Mucosa of gallbladder (tissue), 1 donor: ENCODE data around the gene EREG. TPM values are rescaled to one million over a fixed set of nuclear protein-coding genes. Genes with fewer than 3 reads are reported as not detected.
"Not testable (repeated sequence)": the region's sequence is repeated elsewhere in the genome, so short reads cannot be mapped to it uniquely, and the experiment has no call there.

Experiments used
- DNase-seq: peaks from one replicate; pipeline ENCODE4 v3.0.0-alpha.2; 2020; ENCODE audit warnings: low spot score
- total RNA-seq: library from RNA; stranded (reverse); gene quantifications from one replicate; pipeline ENCODE4 v1.2.1, GENCODE V29; 2021
- donor health status: DM: no; HTN: no; CAD: no.

The EREG gene, protein sequence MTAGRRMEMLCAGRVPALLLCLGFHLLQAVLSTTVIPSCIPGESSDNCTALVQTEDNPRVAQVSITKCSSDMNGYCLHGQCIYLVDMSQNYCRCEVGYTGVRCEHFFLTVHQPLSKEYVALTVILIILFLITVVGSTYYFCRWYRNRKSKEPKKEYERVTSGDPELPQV
- 5.7 TPM for total RNA-seq

DNA sequence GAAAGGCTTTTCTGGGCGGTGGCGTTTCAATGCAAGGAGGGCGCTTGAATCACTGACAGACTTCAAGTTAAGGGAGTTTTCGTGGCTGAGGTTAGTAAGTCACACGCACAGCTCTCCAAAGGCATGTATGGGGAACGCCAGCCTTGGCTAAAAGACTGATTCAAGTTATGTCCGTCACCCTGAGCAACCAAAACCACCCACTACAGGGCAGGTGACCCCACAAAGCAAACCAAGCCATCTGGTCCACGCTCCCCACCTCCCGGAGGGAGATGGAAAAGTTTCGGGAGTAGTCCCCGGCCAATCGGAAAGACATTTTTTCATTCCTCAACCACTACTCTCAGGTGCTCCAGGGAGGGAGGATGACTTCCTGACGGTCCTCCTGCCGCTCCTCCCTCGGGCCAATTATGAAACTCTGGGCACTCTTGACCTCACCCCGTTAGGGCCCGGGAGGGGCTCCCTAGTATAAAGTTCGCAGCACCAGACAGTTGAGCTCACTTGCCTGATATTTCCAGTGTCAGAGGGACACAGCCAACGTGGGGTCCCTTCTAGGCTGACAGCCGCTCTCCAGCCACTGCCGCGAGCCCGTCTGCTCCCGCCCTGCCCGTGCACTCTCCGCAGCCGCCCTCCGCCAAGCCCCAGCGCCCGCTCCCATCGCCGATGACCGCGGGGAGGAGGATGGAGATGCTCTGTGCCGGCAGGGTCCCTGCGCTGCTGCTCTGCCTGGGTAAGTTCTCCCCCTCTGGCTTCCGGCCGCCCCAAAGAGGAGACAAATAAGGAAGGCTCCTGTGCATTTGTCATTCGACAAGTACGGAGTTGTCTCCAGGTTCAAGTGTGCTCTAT, at the start of gene EREG:
Gene EREG (plus strand): TSS at position 494 of the 840 bp plus-strand sequence. CDS start 164 bp downstream, at position 658.
- DNase-seq, result peak; percentile 18

DNA sequence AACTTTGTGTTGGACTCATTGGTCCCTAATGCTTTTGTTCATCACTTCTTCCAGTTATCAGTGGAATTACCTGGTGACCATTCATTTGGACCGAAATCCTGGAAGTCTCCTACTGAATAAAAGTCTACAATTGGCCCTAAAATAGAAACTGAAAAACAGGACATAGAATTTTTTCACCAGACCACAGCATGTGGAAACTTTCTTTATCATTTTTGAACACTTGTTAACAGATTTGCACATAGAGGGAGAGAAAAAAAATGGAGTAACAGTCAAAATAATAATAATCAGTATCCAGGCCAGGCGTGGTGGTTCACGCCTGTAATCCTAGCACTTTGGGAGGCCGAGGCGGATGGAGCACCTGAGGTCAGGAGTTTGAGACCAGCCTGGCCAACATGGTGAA, 49.6 kb upstream of the EREG start:
- no peak for DNase-seq

DNA sequence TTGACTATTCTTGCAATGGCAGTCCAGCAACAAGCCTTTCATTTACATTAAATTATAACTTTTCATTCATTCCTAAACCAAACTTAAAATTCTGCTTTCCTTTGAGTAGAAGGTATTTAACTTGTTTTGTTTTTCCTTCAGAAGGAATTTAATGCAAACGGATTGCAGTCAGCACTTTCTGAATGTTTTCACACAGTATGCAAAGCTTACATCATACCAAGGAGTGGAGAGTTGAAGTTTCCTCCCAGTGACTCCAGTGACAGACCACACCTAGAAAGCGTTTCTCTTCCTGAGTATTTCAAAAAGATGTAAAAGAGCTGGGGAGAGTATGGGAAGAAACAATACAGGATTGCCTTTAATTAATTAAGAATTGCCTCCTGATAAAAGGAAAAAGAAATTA, 48.5 kb upstream of the EREG start:
- DNase-seq, result no peak

DNA sequence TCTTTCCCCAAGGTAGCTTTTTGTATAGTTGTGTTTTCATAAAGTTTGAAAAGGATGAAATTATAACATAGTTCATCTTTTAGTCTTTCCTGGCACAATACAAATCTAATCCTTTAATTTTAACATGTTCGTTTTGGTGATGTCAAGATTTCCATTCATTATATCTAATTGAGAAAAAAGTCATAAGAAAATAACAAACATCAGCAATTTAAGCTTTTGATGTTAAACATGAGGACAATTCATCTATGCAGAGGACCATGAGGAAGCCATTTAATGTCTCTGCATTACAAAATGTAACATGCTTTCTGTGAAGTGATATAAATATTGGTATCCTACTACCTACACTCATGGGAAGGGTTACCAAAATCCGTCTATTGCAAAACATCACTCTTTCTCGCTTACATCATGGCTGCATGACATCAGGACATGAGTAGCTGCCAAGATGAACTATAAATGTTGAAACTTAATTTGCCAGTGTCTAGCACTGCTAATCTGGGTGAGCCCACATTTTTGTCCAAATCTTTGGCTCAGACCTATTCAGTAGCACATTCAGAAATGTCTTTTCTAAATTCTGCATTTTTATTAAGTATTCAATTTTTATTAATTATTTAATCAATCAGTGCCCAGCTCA, 47.2 kb upstream of the EREG start:
- DNase-seq, result no peak

DNA sequence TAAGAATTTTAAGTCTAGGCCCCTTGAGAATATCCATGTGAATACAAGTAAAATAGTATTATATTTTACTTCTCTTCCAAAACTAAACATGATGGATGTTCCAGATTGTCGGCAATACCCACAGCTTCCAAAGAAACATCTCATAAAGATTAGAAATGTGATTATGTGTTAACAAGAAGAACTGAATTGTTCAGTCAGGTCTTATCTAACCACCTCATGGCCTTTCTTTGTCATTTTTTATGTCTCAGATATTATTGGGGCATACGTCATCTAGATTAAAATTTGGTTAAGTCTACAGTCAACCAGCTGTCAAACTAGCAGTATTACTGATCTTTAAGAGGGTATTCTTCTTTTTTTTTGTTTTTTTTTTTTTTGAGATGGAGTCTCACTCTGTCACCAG, 46.7 kb upstream of the EREG start:
- DNase-seq, result no peak

DNA sequence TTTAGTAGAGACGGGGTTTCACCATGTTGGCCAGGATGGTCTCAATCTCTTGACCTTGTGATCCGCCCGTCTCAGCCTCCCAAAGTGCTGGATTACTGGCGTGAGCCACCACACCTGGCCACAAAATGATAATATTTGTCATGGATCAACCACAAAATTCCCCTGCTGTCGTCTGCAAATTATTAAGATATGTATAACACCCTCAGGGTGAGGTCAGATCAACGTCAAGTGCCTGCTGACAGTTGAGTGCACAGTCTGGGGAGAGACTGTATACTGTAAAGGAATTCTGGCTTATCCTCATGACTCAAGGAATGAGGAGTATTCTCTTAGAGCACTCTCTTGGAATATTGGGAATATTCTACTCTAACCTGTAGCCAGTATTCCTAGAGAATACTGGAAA, 45.5 kb upstream of the EREG start:
- DNase-seq, result no peak

DNA sequence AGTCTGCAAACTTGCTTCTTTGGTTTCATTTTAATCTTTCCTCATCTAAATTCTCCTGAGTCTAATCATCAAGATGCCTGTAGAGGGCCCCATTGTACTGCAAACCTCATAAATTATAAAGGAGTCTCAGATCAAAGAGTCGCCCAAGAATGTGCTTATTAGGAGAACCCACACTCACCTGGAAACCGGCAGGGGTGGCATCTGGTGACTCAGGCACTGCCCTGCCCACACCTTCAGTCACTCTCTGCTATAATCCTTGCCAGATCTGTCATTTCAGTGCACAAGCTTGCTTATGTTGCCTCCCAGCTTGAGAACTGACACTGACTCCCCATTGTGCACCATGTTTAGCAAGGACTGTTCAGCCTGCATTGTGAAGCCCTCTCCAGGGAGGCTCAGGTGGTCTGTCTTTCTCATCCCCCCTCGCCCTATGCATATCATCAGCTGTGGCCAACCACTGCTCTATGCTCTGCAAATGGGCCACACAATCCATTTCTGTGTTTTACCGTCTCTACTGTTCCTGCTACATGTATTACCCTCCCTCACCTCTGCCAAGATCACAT, 44.3 kb upstream of the EREG start:
- DNase-seq, result peak; percentile 57

DNA sequence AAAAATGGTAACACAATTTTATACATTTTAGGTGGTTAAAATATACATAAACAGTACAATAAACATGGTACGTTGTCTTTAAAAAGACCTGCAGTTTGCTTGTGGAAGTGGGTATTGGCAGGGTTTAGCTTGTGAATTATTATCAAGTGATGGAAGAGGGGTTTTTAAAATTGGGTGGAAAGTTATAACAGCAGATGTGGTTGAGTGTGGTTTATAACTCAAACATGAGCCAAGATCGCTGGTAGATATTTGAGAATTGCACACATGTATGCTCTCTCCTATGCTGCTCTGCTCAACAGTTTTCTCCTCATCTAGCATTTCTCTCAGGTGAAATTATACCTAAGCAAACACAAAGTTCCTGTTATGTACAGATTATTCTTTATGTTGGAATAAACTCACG, 42.6 kb upstream of the EREG start:
- no peak for DNase-seq

DNA sequence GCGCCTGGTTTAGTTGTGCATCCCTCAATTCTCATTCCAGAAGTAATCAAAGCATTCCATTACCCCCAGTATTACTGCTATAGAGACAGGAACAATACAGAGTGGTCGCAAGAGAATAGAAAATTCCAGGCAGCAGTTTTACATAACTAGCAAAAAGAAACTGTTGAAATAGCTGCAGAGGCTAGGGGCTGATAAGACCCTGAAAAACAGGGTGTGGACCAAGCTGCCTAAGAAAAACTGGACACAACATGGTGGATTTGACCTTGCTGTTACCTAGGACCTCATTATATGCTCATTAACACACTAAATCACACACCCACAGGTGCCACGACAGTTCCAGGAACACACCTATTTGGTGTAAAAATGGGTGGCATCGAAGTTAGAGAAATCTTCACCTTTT, 41.3 kb upstream of the EREG start:
- no peak for DNase-seq

DNA sequence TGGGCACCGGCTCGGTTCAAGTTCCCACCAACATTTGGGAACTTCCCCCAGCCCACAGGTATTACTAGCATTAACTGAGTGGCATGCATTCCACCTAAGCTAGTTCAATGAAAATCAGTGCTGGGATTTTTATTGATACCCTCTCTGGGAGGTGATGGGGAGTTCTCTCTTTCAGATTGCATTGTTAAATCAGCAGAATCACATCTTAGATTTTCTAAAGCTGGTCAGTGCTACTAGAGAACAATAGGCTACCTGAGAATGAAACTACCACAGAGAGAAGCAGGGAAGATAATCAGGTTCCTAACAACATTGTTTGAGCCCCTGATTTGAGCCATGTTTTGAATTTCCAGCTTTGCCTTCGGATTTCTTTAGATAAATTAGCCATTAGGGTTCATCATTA, 40.7 kb upstream of the EREG start:
- no peak for DNase-seq

DNA sequence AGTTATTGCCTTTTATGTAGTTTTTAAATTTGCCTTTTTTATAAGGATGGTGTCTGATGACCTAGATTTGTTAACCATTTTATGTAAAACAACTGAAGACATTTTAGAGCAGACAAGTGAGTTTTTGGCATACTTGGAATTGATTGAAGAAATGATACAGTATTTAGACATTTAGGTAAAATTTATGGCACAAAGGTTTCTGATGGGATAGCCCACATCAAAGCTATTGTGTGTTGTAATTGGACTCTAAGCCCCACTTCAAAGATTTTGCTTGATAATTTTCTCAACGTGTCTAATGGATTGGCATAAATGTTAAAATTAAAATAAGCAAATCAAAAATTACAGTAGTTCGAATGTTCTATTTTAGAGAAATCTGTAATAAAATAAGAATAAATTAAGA, 39.1 kb upstream of the EREG start:
- no peak for DNase-seq

DNA sequence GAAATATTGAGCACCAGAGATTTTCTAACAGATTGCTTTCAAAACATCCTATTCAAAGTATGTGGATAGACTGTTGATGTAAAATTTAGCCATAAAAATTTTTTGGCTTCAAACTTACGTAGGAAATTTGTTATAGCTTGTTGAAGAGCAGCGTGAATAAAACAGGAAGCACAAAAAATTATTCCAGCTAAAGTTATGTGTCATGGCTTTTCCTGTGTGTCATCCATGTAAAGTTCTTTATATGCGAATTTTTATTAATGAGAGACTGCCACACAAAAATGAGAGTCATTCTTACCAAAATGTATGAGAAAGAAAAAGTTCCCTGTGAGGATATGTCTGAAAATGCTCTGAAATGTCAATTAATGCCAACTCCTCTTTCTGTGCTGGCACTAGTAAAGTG, 37.2 kb upstream of the EREG start:
- no peak for DNase-seq

DNA sequence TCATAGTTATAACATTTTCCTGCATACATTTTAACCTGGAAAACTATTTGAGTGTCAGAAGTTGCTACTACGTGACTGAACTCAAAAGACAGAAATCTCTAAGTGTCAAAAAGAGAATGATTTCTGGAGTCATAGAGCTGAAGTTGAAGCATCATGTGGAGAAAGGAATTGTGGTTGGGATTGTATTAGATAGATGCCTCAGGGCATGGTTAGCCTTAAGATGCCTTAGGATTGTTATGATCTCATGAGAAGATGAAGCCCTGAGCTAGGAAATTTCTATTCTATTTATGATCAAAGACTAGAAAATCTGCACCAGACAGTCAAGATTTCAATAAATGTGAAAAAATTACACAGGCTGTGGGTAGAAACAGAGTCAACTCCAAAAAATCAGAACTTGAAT, 36.4 kb upstream of the EREG start:
- DNase-seq, result no peak

DNA sequence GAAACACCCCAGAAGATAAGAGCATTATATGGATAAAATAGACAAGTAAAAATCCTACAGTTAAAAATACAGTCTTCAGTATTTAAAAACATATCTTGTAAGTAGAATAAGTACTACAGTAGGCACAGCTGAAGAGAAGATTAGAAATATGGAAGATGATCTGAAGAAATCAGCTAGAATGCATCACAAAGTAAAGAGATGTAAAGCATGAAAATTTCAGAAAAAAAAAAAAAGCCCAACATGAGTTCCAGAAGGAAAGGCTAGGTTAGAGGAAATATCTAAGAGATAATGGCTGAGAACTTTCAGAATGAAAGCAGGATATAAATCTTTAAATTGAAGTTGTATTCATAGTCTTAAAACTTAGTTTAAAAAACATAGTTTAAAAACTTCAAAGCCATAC, 35.6 kb upstream of the EREG start:
- no peak for DNase-seq

DNA sequence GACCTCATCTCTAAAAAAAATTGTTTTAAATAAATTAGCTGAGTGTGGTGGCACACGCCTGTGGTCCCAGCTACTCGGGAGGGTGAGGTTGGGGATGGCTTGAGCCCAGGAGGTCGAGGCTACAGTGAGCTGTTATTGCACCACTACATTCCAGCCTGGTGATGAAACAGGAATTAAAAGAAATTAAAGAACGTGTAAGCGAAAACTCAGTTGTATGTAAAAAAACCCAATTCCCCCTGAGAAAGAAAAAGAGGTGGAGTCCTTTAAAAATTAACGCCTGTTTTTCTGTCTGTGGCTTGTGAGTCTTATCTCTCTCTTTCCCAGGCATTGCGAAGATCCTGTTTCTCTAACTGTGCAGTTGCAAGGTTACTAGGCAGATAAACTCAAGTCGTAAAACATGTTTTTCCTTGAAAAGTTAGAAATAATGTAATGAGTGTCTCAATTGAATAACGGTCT, 34.6 kb upstream of the EREG start:
- no peak for DNase-seq

DNA sequence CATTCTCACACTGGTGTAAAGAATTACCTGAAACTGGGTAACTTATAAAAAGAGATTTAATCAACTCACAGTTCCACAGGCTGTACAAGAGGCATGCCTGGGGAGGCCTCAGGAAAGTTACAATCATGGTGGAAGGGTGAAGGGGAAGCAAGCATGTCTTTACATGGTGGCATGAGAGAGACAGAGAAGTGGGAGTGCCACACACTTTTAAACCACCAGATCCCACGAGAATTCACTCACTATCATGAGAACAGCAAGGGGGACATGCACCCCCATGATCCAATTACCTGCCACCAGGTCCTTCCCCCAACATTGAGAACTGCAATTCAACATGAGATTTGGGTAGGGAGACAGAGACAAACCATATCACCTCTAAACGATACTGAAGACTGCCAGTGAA, 33.7 kb upstream of the EREG start:
- DNase-seq, result no peak

DNA sequence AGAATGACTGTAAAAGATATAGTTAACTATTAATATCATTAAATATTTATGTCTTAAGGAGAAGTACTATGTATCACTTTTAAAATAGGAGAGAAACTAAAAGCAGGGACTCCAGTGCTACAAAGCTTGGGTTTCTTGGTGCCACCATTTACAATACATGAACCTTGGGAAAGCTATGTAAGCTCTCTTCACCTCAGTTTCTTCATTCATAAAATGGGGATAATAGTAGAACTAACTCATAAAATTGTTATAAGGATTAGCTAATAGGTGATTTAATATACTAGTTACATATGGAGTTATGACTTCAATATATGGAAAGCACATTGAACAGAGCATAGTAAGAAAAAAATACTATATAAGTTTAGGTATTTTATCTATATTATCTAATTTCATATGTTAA, 33.0 kb upstream of the EREG start:
- DNase-seq, result no peak

DNA sequence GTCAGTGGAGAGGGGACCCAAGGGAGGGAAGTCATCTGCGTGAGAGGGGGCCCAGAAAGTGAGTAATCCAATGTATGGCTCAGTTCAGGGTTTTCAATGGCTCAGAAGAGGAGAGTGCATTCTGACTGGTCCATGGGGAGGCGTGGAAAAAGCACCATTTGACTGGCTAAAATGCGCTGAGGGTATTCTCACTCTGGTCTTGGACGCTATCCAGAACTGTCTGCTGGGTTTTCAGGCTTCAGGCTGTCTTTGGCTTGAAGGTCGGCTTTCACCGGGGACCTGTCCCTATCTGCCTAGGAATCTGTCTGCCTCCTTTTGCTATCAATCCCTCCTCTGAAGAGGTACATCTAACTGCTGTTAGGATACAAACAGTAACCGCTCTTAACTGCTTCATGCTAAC, 30.3 kb upstream of the EREG start:
- DNase-seq, result no peak

DNA sequence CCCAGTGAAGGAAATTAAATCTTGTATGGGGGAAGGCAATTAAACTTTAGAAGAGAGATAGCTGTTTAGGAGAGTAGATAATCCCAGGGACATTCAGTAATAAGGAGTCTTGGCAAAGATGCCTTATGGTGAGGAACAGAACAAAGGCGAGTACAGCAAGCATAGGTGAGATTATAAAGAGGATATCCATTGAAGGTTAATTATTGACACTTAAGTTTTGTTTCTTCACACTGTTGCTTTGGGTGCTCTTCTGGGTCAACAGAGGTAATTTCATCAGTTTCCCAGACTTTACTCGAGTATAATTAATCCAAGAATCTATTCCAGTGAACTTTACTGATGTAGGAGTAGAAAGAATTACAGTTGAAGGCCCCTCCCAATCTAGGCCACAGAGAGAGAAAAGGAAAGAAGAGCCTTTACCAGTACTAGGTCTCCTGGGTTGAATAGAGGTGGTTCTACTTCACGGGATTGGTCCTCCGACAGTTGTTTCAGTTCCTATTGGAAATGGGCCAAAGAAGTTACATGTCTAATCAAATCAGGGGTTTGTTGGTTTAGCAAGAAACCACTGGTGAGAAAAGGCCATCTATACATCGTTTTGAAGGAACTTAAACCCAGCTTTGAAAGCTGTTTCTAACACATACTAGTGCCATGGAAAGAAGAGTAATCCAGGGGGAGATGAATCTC, 29.5 kb upstream of the EREG start:
- DNase-seq, result no peak

DNA sequence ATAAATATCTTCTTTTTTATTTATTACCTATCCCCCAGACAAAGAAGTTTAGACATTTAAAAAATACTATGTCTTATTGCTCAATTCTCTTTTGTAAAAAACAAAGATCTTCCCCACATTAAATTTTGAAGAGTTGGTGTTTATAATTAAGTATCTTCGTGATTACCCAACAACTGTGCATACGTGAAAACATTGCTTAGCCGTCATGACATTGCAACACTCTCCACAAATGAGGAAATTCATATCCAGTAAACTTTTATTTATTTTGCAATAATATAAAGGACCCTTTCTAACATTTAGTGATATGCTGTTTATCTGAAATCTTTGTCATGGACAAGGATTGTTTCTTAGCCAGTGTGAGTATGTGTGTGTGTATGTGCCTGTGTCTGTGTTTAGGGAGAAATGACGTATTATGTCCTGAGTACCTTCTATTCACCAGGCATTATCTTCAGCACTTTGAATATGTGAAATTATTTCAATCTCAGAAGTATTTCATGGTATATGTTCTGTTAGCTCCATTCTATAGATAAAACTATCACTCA, 26.1 kb upstream of the EREG start:
- DNase-seq, result no peak

DNA sequence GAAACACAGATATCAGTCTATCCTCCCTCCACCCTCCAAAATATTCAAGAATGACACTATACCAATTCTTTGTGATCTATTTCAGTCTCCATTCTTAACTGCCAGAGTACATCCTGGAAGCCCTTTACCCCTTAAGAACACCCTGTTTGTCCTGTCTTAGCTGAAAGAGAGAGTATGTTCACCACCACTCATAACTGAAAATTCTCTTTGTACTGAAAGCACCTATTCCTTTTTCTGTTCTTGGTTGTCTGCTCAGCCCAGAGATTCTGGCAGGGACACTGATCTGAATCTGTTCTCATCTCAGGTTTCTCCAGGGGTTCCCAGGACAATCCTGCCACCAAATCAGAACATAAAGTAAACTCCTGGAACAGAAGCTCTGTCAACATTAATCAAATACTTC, 25.4 kb upstream of the EREG start:
- no peak for DNase-seq

DNA sequence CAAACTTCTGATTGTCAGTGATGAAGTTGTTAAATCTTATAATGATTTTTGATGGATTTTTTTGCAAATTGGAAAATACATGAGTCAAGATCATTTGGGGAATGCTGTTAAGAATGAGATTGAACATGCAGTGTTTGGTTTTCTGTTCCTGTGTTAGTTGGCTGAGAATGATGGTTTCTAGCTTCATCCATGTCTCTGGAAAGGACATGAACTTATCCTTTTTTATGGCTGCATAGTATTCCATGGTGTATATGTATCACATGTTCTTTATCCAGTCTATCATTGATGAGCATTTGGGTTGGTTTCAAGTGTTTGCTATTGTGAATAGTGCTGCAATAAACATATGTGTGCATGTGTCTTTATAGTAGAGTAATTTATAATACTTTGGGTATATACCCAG, 24.5 kb upstream of the EREG start:
- DNase-seq, result not testable (repeated sequence)
